Esophagus squamous epithelium (tissue), 5 donors: Measurements from ENCODE around the gene STARD7. TPM values are rescaled to one million over a fixed set of nuclear protein-coding genes. Genes with fewer than 3 reads are reported as not detected.

ENCODE experiments used
- DNase-seq: peaks from one replicate; lab custom pipeline; 2025; lab: John Stamatoyannopoulos, UW
- H3K27ac ChIP-seq, 4 donors: fragments of 200-600 bp; sonication (generic); one replicate each; pipeline ENCODE4 v1.5.1; 2016 to 2019; ENCODE audit warnings: mild to moderate bottlenecking in 1 of 4
- H3K27me3 ChIP-seq, 4 donors: fragments of 200-600 bp; sonication (generic); 1 replicate in 3 of 4; 2 replicates in 1 of 4; pipeline versions ENCODE4 v1.5.1 to v1.6.0; 2017 to 2021; ENCODE audit warnings: antibody characterized with exemption in 1 of 4
- H3K36me3 ChIP-seq, 3 donors: fragments of 200-600 bp; sonication (generic); one replicate each; pipeline ENCODE4 v1.5.1; 2016 to 2019
- H3K4me1 ChIP-seq, 3 donors: fragments of 200-600 bp; sonication (generic); one replicate each; pipeline ENCODE4 v1.5.1; 2017 to 2019
- H3K4me3 ChIP-seq, 4 donors: fragments of 200-600 bp; sonication (generic); 1 replicate in 3 of 4; 2 replicates in 1 of 4; pipeline ENCODE4 v1.5.1; 2016 to 2019; ENCODE audit warnings: mild to moderate bottlenecking in 2 of 4, moderate library complexity in 1 of 4
- H3K9me3 ChIP-seq, 3 donors: fragments of 200-600 bp; sonication (generic); one replicate each; pipeline ENCODE4 v1.5.1; 2016 to 2019
- CTCF ChIP-seq, 6 experiments: fragments of 450-650 bp in 4 of 6; fragments of 200-600 bp in 2 of 6; sonication (generic) in 2 of 6; IDR thresholded peaks; one replicate each; pipeline ENCODE4 v1.5.1; 2016 to 2019; ENCODE audit warnings: antibody characterized with exemption in 6 of 6, mild to moderate bottlenecking in 4 of 6, moderate library complexity in 4 of 6
- POLR2A ChIP-seq, 4 donors: fragments of 450-650 bp; IDR thresholded peaks; one replicate each; pipeline ENCODE4 v1.6.1; 2017; ENCODE audit warnings: antibody characterized with exemption in 4 of 4, mild to moderate bottlenecking in 4 of 4, moderate library complexity in 3 of 4
- WGBS, 2 donors: methylation state at CpG; one replicate each; pipeline ENCODE4 v1.1.5; 2018; 5-methylcytosine and 5-hydroxymethylcytosine counted together
- intact Hi-C: fragments of 100-400 bp; cut with DNase I; formaldehyde crosslinking; loops from one replicate; pipeline ENCODE4 v1.15.0; 2022
- total RNA-seq, 4 donors: library from RNA; depleted of rRNA; stranded (reverse); fragments of >200 nt; gene quantifications; one replicate each; pipeline ENCODE4 v1.1.0, GENCODE V29; 2016
- donor health status: DM: yes; HTN: yes; CAD: no.

Gene STARD7
- total RNA-seq, 4 donors from 2014 or later = 84.2 to 137 (median 111) TPM

- Histone ChIP-seq H3K27ac (no peak overlapping the region), H3K36me3 (peaks cover 18 to 84% (median 58%) of the 10 kb centered on the region in 3 donors), H3K4me3 (no peak overlapping the region), H3K9me3 (no peaks in the 10 kb centered on the region), H3K27me3 (no peaks in the 10 kb centered on the region), H3K4me1 (peaks cover 0 to 11% (median 0%) of the 10 kb centered on the region in 3 donors)
- DNase-seq = no peak
- intact Hi-C loops = no loop called here
- WGBS, 2 donors = 78 to 90% methylated on average over 5 of the region's 5 CpGs
- TF ChIP-seq CTCF (IDR thresholded peaks at IDR 0.05) = no peak
- no peak for TF ChIP-seq POLR2A (IDR thresholded peaks at IDR 0.05)
Observed at GRCh38 chr2:96186562-96186961, 22.1 kb downstream of the STARD7 start.

GRCh38 chr2:96185516-96185915, 23.1 kb downstream of the STARD7 start:
- no peak for DNase-seq
- Histone ChIP-seq H3K4me3 (no peak overlapping the region), H3K9me3 (no peaks in the 10 kb centered on the region), H3K27me3 (no peaks in the 10 kb centered on the region), H3K4me1 (peaks cover 0 to 11% (median 0%) of the 10 kb centered on the region in 3 donors), H3K36me3 (peaks cover 7 to 74% (median 48%) of the 10 kb centered on the region in 3 donors), H3K27ac (no peak overlapping the region)
- no peak for TF ChIP-seq POLR2A (IDR thresholded peaks at IDR 0.05)
- no peak for TF ChIP-seq CTCF (IDR thresholded peaks at IDR 0.05)
- intact Hi-C loops = no loop called here
- 55 to 78% methylated on average over 1 of the region's 1 CpG for WGBS, 2 donors

GRCh38 chr2:96184989-96185388, 23.6 kb downstream of the STARD7 start:
- Histone ChIP-seq H3K27me3 (no peaks in the 10 kb centered on the region), H3K36me3 (peaks cover 7 to 69% (median 43%) of the 10 kb centered on the region in 3 donors), H3K4me3 (no peak overlapping the region), H3K4me1 (peaks cover 0 to 11% (median 0%) of the 10 kb centered on the region in 3 donors), H3K9me3 (no peaks in the 10 kb centered on the region), H3K27ac (no peak overlapping the region)
- no peak for DNase-seq
- intact Hi-C loops = no loop called here
- TF ChIP-seq CTCF (IDR thresholded peaks at IDR 0.05) (no peak), POLR2A (IDR thresholded peaks at IDR 0.05) (no peak)
- WGBS, 2 donors = 90 to 93% methylated on average over 8 of the region's 8 CpGs

GRCh38 chr2:96184188-96184587, 24.4 kb downstream of the STARD7 start:
- Histone ChIP-seq H3K27me3 (no peaks in the 10 kb centered on the region), H3K27ac (no peak overlapping the region), H3K4me1 (peaks cover 0 to 11% (median 0%) of the 10 kb centered on the region in 3 donors), H3K4me3 (no peak overlapping the region), H3K9me3 (no peaks in the 10 kb centered on the region), H3K36me3 (peaks cover 7 to 61% (median 35%) of the 10 kb centered on the region in 3 donors)
- WGBS, 2 donors = 88 to 95% methylated on average over 7 of the region's 8 CpGs
- intact Hi-C loops = no loop called here
- DNase-seq = no peak
- TF ChIP-seq CTCF (IDR thresholded peaks at IDR 0.05) (no peak), POLR2A (IDR thresholded peaks at IDR 0.05) (no peak)

- WGBS, 2 donors = 44 to 60% methylated on average over 5 of the region's 5 CpGs
- no peak for DNase-seq
- no peak overlapping the region for H3K27ac ChIP-seq
- peaks cover 5 to 34% (median 19%) of the 10 kb centered on the region in 3 donors for H3K36me3 ChIP-seq
- peaks cover 0 to 9% (median 0%) of the 10 kb centered on the region in 3 donors for H3K4me1 ChIP-seq
- H3K9me3 ChIP-seq = no peaks in the 10 kb centered on the region
- TF ChIP-seq POLR2A (IDR thresholded peaks at IDR 0.05) (no peak), CTCF (IDR thresholded peaks at IDR 0.05) (no peak)
- H3K27me3 ChIP-seq = no peaks in the 10 kb centered on the region
- intact Hi-C loops = no loop called here
- no peak overlapping the region for H3K4me3 ChIP-seq
Observed at GRCh38 chr2:96181529-96181928, 27.1 kb downstream of the STARD7 start.
